Smooth muscle cell (in vitro differentiated cells): Measurements from ENCODE around the gene LAMA3. TPM values are rescaled to one million over a fixed set of nuclear protein-coding genes. Genes with fewer than 3 reads are reported as not detected.

Experiments used
- DNase-seq: peaks from one replicate; lab custom pipeline; 2025; ENCODE audit not compliant: unreplicated experiment; lab: John Stamatoyannopoulos, UW
- H2AFZ ChIP-seq: fragments of 200-600 bp; sonication (generic); 2 replicates; pipeline ENCODE4 v1.6.0; 2016; ENCODE audit warnings: antibody characterized with exemption, low read depth, mild to moderate bottlenecking
- H3F3A ChIP-seq: fragments of 200-600 bp; sonication (generic); 2 replicates; pipeline ENCODE4 v1.6.0; 2017; ENCODE audit warnings: antibody characterized with exemption, low read depth
- H3K27ac ChIP-seq: fragments of 200-600 bp; sonication (generic); 2 replicates; pipeline ENCODE4 v1.5.1; 2016; ENCODE audit warnings: low read depth, mild to moderate bottlenecking
- H3K27me3 ChIP-seq: fragments of 200-600 bp; sonication (generic); 2 replicates; pipeline ENCODE4 v1.6.1; 2016; ENCODE audit warnings: low read depth, mild to moderate bottlenecking
- H3K36me3 ChIP-seq: fragments of 200-600 bp; sonication (generic); 2 replicates; pipeline ENCODE4 v1.5.1; 2016; ENCODE audit warnings: low read depth
- H3K4me1 ChIP-seq: fragments of 200-600 bp; sonication (generic); 2 replicates; pipeline ENCODE4 v1.5.1; 2016; ENCODE audit warnings: low read depth
- H3K4me2 ChIP-seq: fragments of 200-600 bp; sonication (generic); 2 replicates; pipeline ENCODE4 v1.6.0; 2016; ENCODE audit warnings: mild to moderate bottlenecking
- H3K4me3 ChIP-seq: fragments of 200-600 bp; sonication (generic); 2 replicates; pipeline ENCODE4 v1.5.1; 2016; ENCODE audit warnings: mild to moderate bottlenecking
- H3K79me2 ChIP-seq: fragments of 200-600 bp; sonication (generic); 2 replicates; pipeline ENCODE4 v1.6.0; 2016; ENCODE audit warnings: low read depth, mild to moderate bottlenecking
- H3K9ac ChIP-seq: fragments of 200-600 bp; sonication (generic); 2 replicates; pipeline ENCODE4 v1.6.0; 2016; ENCODE audit warnings: low read depth
- H3K9me3 ChIP-seq: fragments of 200-600 bp; sonication (generic); replicated peaks from 2 replicates; pipeline ENCODE4 v1.5.1; 2016; ENCODE audit warnings: low read depth
- H4K20me1 ChIP-seq: fragments of 200-600 bp; sonication (generic); 2 replicates; pipeline ENCODE4 v1.6.0; 2016; ENCODE audit warnings: low read depth
- WGBS: methylation state at CpG from one replicate; pipeline ENCODE4 v1.1.7; 2016; ENCODE audit warnings: low lambda C conversion rate; 5-methylcytosine and 5-hydroxymethylcytosine counted together
- polyA plus RNA-seq: library from polyadenylated mRNA; unstranded; fragments of >200 nt; fragmentation: Nextera tagmentation; extraction: Ambion mirVana; gene quantifications from 2 replicates; pipeline ENCODE4 v1.2.1, GENCODE V29; 2016
- total RNA-seq: library from RNA; depleted of rRNA; stranded (reverse); fragments of >200 nt; gene quantifications from 2 replicates; pipeline ENCODE4 v1.2.3, GENCODE V29; 2014
- TF ChIP-seq, protein P1 (sequence below): fragments of 200-600 bp; sonication (generic); IDR thresholded peaks from 2 replicates; pipeline ENCODE4 v1.5.1; 2017; ENCODE audit warnings: borderline replicate concordance, mild to moderate bottlenecking, antibody characterized with exemption; ENCODE audit not compliant: insufficient read depth, poor library complexity, severe bottlenecking

The LAMA3 gene
- total and polyA plus RNA-seq, 2 experiments from 2014 or later = 7.8 to 23.1 TPM

DNA sequence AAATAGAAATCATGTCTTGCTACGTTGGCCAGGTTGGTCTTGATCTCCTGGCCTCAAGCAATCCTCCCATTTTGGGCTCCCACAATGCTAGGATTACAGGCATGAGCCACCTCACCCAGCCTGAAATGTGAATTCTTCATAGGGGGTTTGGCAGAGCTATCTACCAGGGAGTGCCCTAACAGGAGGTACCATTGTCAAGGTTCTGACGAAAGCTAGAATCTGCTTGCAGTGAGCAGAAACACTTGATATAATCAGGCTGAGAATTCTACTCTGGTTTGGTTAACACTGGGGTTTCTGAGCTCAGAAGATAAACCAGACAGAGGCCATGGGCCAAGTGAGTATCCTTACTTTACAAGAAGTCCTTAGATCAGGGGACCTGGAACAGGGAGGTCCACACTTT lies 7.2 kb upstream of the LAMA3 start:
- Histone ChIP-seq H3K9me3 (no peaks in the 10 kb centered on the region), H3K27ac (no peak overlapping the region), H2AFZ (no peak overlapping the region), H3K36me3 (no peaks in the 10 kb centered on the region), H3K9ac (no peak overlapping the region), H3K27me3 (peaks cover 11% of the 10 kb centered on the region), H3K79me2 (no peaks in the 10 kb centered on the region), H3K4me3 (no peak overlapping the region), H4K20me1 (no peaks in the 10 kb centered on the region), H3F3A (no peaks in the 10 kb centered on the region), H3K4me2 (no peak overlapping the region), H3K4me1 (no peaks in the 10 kb centered on the region)
- DNase-seq = no peak
- TF ChIP-seq, protein P1, sequence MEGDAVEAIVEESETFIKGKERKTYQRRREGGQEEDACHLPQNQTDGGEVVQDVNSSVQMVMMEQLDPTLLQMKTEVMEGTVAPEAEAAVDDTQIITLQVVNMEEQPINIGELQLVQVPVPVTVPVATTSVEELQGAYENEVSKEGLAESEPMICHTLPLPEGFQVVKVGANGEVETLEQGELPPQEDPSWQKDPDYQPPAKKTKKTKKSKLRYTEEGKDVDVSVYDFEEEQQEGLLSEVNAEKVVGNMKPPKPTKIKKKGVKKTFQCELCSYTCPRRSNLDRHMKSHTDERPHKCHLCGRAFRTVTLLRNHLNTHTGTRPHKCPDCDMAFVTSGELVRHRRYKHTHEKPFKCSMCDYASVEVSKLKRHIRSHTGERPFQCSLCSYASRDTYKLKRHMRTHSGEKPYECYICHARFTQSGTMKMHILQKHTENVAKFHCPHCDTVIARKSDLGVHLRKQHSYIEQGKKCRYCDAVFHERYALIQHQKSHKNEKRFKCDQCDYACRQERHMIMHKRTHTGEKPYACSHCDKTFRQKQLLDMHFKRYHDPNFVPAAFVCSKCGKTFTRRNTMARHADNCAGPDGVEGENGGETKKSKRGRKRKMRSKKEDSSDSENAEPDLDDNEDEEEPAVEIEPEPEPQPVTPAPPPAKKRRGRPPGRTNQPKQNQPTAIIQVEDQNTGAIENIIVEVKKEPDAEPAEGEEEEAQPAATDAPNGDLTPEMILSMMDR = no peak
- WGBS = 91% methylated on average over 2 of the region's 2 CpGs

DNA sequence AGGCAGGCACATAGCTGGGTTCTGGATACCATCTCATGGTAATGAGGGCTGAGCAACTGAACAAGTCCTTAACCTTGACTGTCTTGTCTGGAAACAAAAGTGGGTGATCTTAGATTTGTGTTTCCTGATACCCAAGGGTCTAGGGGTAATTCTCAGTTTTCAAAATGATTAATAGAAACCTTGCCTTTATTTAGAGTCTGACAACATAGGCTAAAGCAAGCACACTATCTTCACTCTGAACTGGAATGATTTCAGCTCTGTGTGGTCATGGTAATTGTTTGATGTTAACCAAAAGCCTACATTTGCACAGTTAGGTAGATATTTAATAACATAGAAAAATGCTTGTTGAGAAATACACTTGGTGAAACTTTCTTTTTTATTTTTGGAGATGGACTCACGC lies 6.8 kb upstream of the LAMA3 start:
- no peaks in the 10 kb centered on the region for H4K20me1 ChIP-seq
- no peak overlapping the region for H3K4me3 ChIP-seq
- no peaks in the 10 kb centered on the region for H3K79me2 ChIP-seq
- H3K27ac ChIP-seq = no peak overlapping the region
- no peak overlapping the region for H3K9ac ChIP-seq
- peaks cover 15% of the 10 kb centered on the region for H3K27me3 ChIP-seq
- H3K4me1 ChIP-seq = no peaks in the 10 kb centered on the region
- TF ChIP-seq, protein P1 = no peak
- H3K4me2 ChIP-seq = no peak overlapping the region
- H2AFZ ChIP-seq = no peak overlapping the region
- no peak for DNase-seq
- H3F3A ChIP-seq = no peaks in the 10 kb centered on the region
- H3K36me3 ChIP-seq = no peaks in the 10 kb centered on the region
- WGBS = 100% methylated on average over 1 of the region's 1 CpG
- H3K9me3 ChIP-seq = no peaks in the 10 kb centered on the region

DNA sequence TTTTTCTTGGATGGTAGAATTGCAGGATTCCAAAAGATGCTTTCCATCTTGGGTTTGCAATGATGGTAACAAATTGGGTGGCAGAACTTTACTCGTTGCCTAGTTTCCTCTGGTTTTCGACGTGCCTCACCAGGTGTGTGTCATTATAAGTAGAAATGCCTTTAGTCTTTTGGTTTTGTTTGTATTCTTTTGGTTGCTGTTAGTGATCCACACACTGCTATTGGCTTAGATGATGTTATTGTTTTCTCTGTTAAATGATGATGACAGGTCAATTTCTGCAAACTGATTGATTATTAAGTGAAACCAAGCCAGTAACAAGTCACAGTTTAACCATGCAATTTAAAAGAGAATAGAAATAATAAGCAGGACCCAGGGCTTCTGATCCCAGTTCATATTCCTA lies 6.1 kb upstream of the LAMA3 start:
- no peak overlapping the region for H3K9ac ChIP-seq
- TF ChIP-seq, protein P1 = no peak
- H3K79me2 ChIP-seq = no peaks in the 10 kb centered on the region
- H3K4me1 ChIP-seq = no peaks in the 10 kb centered on the region
- no peak overlapping the region for H3K4me2 ChIP-seq
- no peak overlapping the region for H3K27ac ChIP-seq
- peaks cover 22% of the 10 kb centered on the region for H3K27me3 ChIP-seq
- H3K4me3 ChIP-seq = no peak overlapping the region
- DNase-seq = no peak
- WGBS = 90% methylated on average over 3 of the region's 3 CpGs
- H3K36me3 ChIP-seq = no peaks in the 10 kb centered on the region
- H3K9me3 ChIP-seq = no peaks in the 10 kb centered on the region
- no peaks in the 10 kb centered on the region for H4K20me1 ChIP-seq
- H3F3A ChIP-seq = no peaks in the 10 kb centered on the region
- H2AFZ ChIP-seq = no peak overlapping the region

DNA sequence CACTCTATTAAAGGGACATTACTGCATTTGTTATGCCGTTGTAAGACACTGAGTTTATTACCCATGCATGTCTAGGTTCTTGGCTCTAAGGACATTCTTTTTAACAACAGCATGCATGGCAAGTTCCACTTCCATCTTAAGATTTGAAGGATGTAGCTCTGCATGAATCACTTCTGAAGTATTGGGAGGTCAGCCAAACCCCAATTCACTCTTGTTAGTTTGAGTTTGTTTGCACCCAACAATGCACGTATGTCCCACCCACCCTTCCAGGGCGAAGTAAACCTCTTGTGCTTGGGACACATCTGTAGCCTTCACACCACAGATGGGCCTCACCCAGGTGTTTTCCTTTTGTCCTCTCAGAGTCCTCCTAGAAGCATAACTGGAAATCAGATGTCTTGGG lies 5.6 kb upstream of the LAMA3 start:
- Histone ChIP-seq H3F3A (no peaks in the 10 kb centered on the region), H3K4me3 (no peak overlapping the region), H3K36me3 (no peaks in the 10 kb centered on the region), H3K27me3 (peaks cover 27% of the 10 kb centered on the region), H3K4me2 (no peak overlapping the region), H2AFZ (no peak overlapping the region), H4K20me1 (no peaks in the 10 kb centered on the region), H3K4me1 (peaks cover 1% of the 10 kb centered on the region), H3K79me2 (no peaks in the 10 kb centered on the region), H3K9me3 (no peaks in the 10 kb centered on the region), H3K27ac (no peak overlapping the region), H3K9ac (no peak overlapping the region)
- TF ChIP-seq, protein P1 = no peak
- DNase-seq = no peak
- 62% methylated on average over 3 of the region's 3 CpGs for WGBS
